Hepatocyte (in vitro differentiated cells): ENCODE measurements around the gene TAF11L5. TPM values are rescaled to one million over a fixed set of nuclear protein-coding genes. Genes with fewer than 3 reads are reported as not detected.
"Not testable (repeated sequence)": the region's sequence is repeated elsewhere in the genome, so short reads cannot be mapped to it uniquely, and the experiment has no call there.

Source experiments
- DNase-seq: peaks from one replicate; pipeline ENCODE4 v3.0.0-alpha.2; 2016; ENCODE audit warnings: low spot score
- H2AFZ ChIP-seq: fragments of 200-600 bp; sonication (generic); 2 replicates; pipeline ENCODE4 v1.6.0; 2016; ENCODE audit warnings: antibody characterized with exemption, mild to moderate bottlenecking
- H3K27ac ChIP-seq: fragments of 200-600 bp; sonication (generic); 2 replicates; pipeline ENCODE4 v1.5.1; 2016; ENCODE audit warnings: mild to moderate bottlenecking
- H3K27me3 ChIP-seq: fragments of 200-600 bp; sonication (generic); 2 replicates; pipeline ENCODE4 v1.6.1; 2016
- H3K36me3 ChIP-seq: fragments of 200-600 bp; sonication (generic); replicated peaks from 2 replicates; pipeline ENCODE4 v1.5.1; 2016; ENCODE audit warnings: low read depth; ENCODE audit not compliant: insufficient read depth
- H3K4me1 ChIP-seq: fragments of 200-600 bp; sonication (generic); 2 replicates; pipeline ENCODE4 v1.5.1; 2016; ENCODE audit warnings: mild to moderate bottlenecking, moderate library complexity; ENCODE audit not compliant: insufficient read depth
- H3K4me2 ChIP-seq: fragments of 200-600 bp; sonication (generic); 2 replicates; pipeline ENCODE4 v1.6.0; 2016
- H3K4me3 ChIP-seq: fragments of 200-600 bp; sonication (generic); 2 replicates; pipeline ENCODE4 v1.5.1; 2016; ENCODE audit warnings: mild to moderate bottlenecking
- H3K79me2 ChIP-seq: fragments of 200-600 bp; sonication (generic); 2 replicates; pipeline ENCODE4 v1.6.0; 2017; ENCODE audit warnings: mild to moderate bottlenecking
- H3K9me2 ChIP-seq: fragments of 200-600 bp; sonication (generic); replicated peaks from 2 replicates; pipeline ENCODE4 v1.6.0; 2017; ENCODE audit warnings: mild to moderate bottlenecking; ENCODE audit not compliant: insufficient read depth
- H3K9me3 ChIP-seq: fragments of 200-600 bp; sonication (generic); 2 replicates; pipeline ENCODE4 v1.5.1; 2016; ENCODE audit warnings: low read depth, mild to moderate bottlenecking
- H4K20me1 ChIP-seq: fragments of 200-600 bp; sonication (generic); 2 replicates; pipeline ENCODE4 v1.6.0; 2016; ENCODE audit warnings: mild to moderate bottlenecking; ENCODE audit not compliant: insufficient read depth, poor library complexity, severe bottlenecking
- EZH2 ChIP-seq: fragments of 200-600 bp; sonication (generic); IDR thresholded peaks from 2 replicates; pipeline ENCODE4 v1.6.1; 2016; ENCODE audit warnings: antibody characterized with exemption, mild to moderate bottlenecking, borderline replicate concordance
- EZH2phosphoT487 ChIP-seq: fragments of 200-600 bp; sonication (generic); IDR thresholded peaks from one replicate; pipeline ENCODE4 v1.6.1; 2018; ENCODE audit warnings: antibody characterized with exemption, mild to moderate bottlenecking, low read depth, moderate library complexity; ENCODE audit not compliant: unreplicated experiment, severe bottlenecking
- WGBS: methylation state at CpG from one replicate; pipeline ENCODE4 v1.1.6; 2016; ENCODE audit warnings: low lambda C conversion rate; ENCODE audit errors: missing lambda C conversion rate; 5-methylcytosine and 5-hydroxymethylcytosine counted together
- polyA plus RNA-seq: library from polyadenylated mRNA; unstranded; fragments of >200 nt; fragmentation: Nextera tagmentation; extraction: Ambion mirVana; gene quantifications from 2 replicates; pipeline ENCODE4 v1.2.1, GENCODE V29; 2016
- total RNA-seq: library from RNA; depleted of rRNA; stranded (reverse); fragments of >200 nt; gene quantifications from 2 replicates; pipeline ENCODE4 v1.2.3, GENCODE V29; 2014
- TF ChIP-seq, protein P1 (sequence below): fragments of 200-600 bp; sonication (generic); IDR thresholded peaks from 2 replicates; pipeline ENCODE4 v1.5.1; 2016; ENCODE audit warnings: antibody characterized with exemption, mild to moderate bottlenecking; ENCODE audit not compliant: poor library complexity

TAF11L5 gene
- total and polyA plus RNA-seq, 2 experiments from 2014 or later = not detected

DNA sequence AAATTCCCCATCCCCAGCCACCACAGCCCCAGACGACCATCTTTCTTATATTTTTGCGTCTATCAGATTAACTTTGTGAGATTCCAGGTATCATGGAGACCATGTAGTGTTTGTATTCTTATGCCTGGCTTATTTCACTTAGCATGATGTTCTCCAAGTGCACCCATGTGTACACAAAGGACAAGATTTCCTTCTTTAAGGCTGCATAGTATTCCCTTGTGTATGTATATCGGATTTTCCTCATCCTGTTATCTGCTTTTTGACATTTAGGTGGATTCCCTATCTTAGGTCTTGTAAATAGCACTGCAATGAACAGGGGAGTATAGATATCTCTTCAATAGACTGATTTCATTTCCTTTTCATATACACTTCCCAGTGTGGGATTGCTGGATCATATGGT lies 32.3 kb upstream of the TAF11L5 start:
- H3K4me3 ChIP-seq = no peak overlapping the region
- no peaks in the 10 kb centered on the region for H3K36me3 ChIP-seq
- H3K27me3 ChIP-seq = no peaks in the 10 kb centered on the region
- TF ChIP-seq, protein P1, sequence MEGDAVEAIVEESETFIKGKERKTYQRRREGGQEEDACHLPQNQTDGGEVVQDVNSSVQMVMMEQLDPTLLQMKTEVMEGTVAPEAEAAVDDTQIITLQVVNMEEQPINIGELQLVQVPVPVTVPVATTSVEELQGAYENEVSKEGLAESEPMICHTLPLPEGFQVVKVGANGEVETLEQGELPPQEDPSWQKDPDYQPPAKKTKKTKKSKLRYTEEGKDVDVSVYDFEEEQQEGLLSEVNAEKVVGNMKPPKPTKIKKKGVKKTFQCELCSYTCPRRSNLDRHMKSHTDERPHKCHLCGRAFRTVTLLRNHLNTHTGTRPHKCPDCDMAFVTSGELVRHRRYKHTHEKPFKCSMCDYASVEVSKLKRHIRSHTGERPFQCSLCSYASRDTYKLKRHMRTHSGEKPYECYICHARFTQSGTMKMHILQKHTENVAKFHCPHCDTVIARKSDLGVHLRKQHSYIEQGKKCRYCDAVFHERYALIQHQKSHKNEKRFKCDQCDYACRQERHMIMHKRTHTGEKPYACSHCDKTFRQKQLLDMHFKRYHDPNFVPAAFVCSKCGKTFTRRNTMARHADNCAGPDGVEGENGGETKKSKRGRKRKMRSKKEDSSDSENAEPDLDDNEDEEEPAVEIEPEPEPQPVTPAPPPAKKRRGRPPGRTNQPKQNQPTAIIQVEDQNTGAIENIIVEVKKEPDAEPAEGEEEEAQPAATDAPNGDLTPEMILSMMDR = no peak
- no peak for TF ChIP-seq EZH2
- no peak for TF ChIP-seq EZH2phosphoT487
- no peaks in the 10 kb centered on the region for H3K9me3 ChIP-seq
- no peak overlapping the region for H3K4me2 ChIP-seq
- no peak overlapping the region for H3K27ac ChIP-seq
- no peak overlapping the region for H2AFZ ChIP-seq
- H3K4me1 ChIP-seq = no peaks in the 10 kb centered on the region
- 93% methylated on average over 3 of the region's 3 CpGs for WGBS
- DNase-seq = no peak
- H3K79me2 ChIP-seq = no peaks in the 10 kb centered on the region
- no peaks in the 10 kb centered on the region for H4K20me1 ChIP-seq
- no peaks in the 10 kb centered on the region for H3K9me2 ChIP-seq

DNA sequence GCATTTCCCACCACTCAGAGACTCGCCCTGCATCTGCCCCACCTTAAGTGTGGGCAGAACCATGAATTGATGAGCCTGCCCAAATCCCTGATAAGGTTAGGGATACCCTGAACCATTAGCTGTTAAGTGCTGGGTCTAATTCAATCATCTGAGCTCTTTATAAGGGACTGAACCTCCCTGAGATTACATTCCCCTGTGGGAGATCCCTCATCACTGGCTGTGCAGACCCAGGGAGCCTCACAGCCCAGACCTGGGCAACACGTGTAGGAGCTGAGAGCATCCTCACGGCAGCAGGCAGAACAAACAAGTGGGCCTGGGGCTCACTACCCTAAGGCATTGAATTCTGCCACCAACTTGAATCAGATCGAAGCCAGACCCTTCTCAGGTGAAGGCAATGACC lies 27.6 kb upstream of the TAF11L5 start:
- DNase-seq = no peak
- H3K9me2 ChIP-seq = no peaks in the 10 kb centered on the region
- H3K27ac ChIP-seq = no peak overlapping the region
- TF ChIP-seq EZH2 (no peak), EZH2phosphoT487 (no peak)
- TF ChIP-seq, protein P1 = no peak
- H3K36me3 ChIP-seq = no peaks in the 10 kb centered on the region
- 79% methylated on average over 4 of the region's 4 CpGs for WGBS
- no peak overlapping the region for H3K4me2 ChIP-seq
- H3K4me1 ChIP-seq = no peaks in the 10 kb centered on the region
- H2AFZ ChIP-seq = no peak overlapping the region
- H3K9me3 ChIP-seq = no peaks in the 10 kb centered on the region
- no peaks in the 10 kb centered on the region for H3K27me3 ChIP-seq
- H3K4me3 ChIP-seq = no peak overlapping the region
- H3K79me2 ChIP-seq = no peaks in the 10 kb centered on the region
- no peaks in the 10 kb centered on the region for H4K20me1 ChIP-seq

DNA sequence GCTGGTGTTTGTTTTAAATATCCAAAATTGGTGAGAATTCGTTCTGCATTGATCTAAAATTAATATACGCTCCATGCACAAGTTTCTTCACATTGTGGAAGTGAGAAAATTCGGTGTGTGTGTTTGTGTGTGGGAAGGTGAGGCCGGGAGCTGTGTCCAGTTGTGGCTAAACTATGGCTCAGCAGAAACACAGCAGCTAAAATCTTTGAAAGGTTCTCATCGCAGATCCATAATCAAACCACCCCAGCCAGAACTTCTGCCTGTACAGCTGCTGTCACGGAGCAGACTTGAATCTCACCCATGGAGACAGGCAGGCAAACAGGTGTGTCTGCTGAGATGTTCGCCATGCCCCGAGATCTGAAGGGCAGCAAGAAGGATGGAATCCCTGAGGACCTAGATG lies 27.1 kb upstream of the TAF11L5 start, which contains the start of gene TAF11L2:
Gene TAF11L2, plus strand, starts transcription at position 301 of the 400 bp plus-strand sequence.
- not testable (repeated sequence) for H3K9me2 ChIP-seq, H3K4me1 ChIP-seq, H4K20me1 ChIP-seq, H2AFZ ChIP-seq, H3K4me2 ChIP-seq, H3K27ac ChIP-seq, H3K4me3 ChIP-seq, DNase-seq, H3K79me2 ChIP-seq, H3K27me3 ChIP-seq, H3K9me3 ChIP-seq, H3K36me3 ChIP-seq
- WGBS = 97% methylated on average over 8 of the region's 8 CpGs

DNA sequence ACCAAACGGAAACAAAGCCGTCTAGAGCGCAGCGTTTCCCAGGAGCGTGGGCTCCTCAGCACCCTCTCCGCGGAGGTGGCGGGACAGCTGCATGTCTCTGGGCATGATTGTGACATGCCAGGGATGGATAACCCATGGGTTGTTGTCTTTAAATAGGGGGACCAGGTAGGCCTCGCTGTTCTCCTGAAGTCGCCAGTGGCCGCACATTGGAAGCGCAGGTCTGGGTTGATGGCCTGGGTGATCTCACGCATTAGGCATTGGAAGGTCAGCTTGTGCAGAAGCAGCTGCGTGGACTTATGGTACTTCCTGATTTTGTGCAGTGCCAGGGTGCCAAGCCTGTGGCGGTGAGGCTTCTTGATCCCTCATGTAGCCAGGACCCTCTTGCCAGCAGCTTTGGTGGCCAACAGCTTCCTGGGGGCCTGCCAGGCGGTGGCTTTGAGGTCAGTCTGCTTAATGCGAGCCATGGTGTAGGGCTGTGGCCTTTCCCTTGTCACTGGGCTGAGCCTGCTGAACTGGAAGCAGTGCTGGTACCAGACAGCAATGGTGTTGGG lies 13.2 kb upstream of the TAF11L5 start:
- H3K36me3 ChIP-seq = no peaks in the 10 kb centered on the region
- H3K4me1 ChIP-seq = no peaks in the 10 kb centered on the region
- H3K27me3 ChIP-seq = no peaks in the 10 kb centered on the region
- no peak for DNase-seq
- H3K9me3 ChIP-seq = no peaks in the 10 kb centered on the region
- no peaks in the 10 kb centered on the region for H3K9me2 ChIP-seq
- H2AFZ ChIP-seq = no peak overlapping the region
- no peaks in the 10 kb centered on the region for H3K79me2 ChIP-seq
- H3K4me3 ChIP-seq = no peak overlapping the region
- 96% methylated on average over 17 of the region's 17 CpGs for WGBS
- H4K20me1 ChIP-seq = no peaks in the 10 kb centered on the region
- TF ChIP-seq EZH2phosphoT487 (no peak), EZH2 (no peak)
- TF ChIP-seq, protein P1 = no peak
- H3K4me2 ChIP-seq = no peak overlapping the region
- no peak overlapping the region for H3K27ac ChIP-seq

DNA sequence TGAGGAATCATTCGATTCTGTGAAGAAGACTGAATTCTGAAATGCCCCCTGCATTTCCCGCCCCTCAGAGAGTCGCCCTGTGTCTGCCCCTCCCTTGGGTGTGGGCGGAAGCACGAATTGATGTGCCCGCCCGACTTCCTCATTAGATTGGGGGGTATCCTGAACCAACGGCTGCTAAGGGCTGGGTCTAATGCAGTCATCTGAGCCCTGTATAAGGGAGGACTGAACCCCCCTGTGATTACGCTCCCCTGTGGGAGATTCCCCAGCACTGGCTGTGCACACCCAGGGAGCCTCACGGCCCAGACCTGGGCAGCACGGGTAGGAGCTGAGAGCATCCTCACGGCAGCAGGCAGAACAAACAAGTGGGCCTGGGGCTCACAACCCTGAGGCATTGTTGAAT lies 7.5 kb upstream of the TAF11L5 start:
- H3K4me3 ChIP-seq, H3K9me2 ChIP-seq, H3K36me3 ChIP-seq, DNase-seq, H3K9me3 ChIP-seq, H3K79me2 ChIP-seq, H4K20me1 ChIP-seq, H3K27me3 ChIP-seq, H3K4me1 ChIP-seq, H2AFZ ChIP-seq, H3K4me2 ChIP-seq, H3K27ac ChIP-seq: not testable (repeated sequence)
- WGBS = 92% methylated on average over 12 of the region's 12 CpGs

DNA sequence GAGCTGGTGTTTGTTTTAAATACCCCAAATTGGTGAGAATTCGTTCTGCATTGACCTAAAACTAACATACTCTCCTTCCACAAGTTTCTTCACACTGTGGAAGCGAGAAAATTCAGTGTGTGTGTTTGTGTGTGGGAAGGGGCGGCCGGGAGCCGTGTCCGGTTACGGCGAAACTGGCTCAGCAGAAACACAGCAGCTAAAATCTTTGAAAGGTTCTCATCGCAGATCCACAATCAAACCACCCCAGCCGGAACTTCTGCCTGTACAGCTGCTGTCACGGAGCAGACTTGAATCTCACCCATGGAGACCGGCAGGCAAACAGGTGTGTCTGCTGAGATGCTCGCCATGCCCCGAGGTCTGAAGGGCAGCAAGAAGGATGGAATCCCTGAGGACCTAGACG lies 7.0 kb upstream of the TAF11L5 start, which contains the start of gene TAF11L3:
Gene TAF11L3, plus strand, starts transcription at position 301 of the 400 bp plus-strand sequence.
- H3K4me3 ChIP-seq, H3K4me1 ChIP-seq, H3K79me2 ChIP-seq, H3K4me2 ChIP-seq, H3K27me3 ChIP-seq, H3K9me3 ChIP-seq, H3K27ac ChIP-seq, H3K9me2 ChIP-seq, H3K36me3 ChIP-seq, DNase-seq, H2AFZ ChIP-seq, H4K20me1 ChIP-seq: not testable (repeated sequence)
- no CpG with 5 or more reads among the region's 15 CpGs for WGBS
